Fibroblast of skin of back (primary cell): ENCODE results near the gene TPD52L1.
"Not testable (repeated sequence)": the region's sequence is repeated elsewhere in the genome, so short reads cannot be mapped to it uniquely, and the experiment has no call there.

Experiments
- DNase-seq: peaks from one replicate; pipeline ENCODE4 v3.0.0-alpha.2; 2013

Gene TPD52L1

DNA sequence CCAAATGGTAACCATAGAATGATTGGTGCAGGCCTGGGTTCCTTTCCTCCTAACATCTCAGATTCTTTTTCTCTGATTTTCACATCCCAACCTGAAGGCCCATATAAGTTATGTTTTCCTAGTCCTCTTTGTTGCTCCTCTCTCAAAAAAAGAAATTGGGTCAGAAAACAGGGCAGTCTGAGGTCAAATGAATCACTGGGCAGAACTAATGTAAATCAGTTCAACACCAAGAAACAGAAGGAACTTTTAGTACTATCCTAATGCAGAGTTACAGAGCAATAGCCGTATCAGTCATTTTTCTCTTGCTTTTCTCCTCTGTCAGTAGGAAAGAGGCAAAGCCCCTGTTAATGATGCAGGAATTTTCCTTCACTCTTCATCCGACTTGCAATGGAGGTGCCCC, 11.0 kb upstream of the TPD52L1 start:
- no peak for DNase-seq

DNA sequence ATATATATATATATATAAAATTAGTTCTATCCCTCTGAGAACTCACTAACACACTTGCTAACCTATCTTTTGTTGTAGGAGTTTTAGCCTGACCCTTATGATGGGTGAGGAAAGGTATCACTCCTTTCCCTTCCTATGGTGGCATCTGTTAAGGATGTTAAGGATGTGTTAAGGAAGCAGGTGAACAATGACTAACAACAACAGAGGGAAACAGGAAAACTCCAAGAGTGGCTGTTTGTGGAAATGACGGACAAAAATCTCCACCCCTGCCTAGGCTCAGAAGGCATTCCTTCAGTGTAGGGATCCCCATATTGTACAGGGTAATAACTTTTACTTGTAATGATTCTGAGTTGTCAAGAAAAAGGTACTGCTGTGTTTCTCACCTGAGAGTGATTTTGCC, 8.8 kb upstream of the TPD52L1 start:
- DNase-seq = no peak

DNA sequence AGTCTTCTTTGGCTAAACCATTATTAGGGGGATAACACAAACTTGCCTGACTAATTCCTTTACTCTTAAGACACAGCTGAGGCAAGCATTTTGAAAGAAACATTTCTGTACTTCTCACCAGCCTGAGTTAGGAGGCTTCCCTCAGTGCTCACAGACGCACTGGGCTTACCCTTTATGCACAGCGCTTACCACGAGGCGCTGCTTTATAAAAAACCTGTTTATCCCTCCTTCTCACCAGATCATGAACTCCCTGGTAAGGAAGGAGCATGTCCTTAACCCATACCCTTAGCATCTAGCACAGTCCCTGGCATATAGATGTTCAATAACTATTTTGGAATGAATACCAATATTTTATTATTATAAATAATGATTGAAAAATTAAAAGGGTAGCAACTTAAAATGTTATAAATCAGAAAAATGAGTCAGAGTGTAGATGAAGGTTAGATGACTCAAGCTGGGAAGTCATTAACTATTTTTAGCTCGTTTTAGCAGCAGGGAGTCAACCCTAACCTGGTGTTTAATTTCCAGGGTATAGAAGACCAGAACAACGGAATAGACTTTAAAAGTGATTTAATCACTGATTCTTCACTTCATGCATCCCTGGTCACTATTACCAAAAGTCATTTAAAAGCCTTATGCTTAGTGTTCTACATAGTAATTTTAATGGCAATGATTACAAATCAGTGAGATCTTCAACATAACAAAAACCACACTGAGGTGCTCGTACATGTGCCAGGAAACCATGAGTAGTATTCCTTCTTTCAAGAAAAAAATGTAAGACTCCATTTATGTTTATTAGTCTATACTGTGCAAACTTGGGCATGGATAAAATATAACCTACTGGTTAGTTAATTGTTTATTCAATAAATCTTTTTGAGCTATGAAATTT, 4.1 kb upstream of the TPD52L1 start:
- peak; percentile 73 for DNase-seq

DNA sequence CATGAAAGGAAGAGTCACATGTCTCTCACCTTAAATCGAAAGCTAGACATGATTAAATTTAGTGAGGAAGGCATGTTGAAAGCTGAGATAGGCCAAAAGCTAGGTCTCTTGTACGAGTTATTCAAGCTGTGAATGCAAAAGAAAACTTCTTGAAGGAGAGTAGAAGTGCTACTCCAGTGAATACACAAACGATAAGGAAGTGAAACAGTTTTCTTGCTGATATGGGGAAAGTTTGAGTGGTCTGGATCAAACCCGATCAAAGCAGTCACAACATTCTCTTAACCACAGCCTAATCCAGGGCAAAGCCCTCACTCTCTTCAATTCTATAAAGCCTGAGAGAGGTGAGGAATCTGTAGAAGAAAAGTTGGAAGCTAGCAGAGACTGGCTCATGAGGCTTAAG, 1.9 kb upstream of the TPD52L1 start:
- DNase-seq = no peak

DNA sequence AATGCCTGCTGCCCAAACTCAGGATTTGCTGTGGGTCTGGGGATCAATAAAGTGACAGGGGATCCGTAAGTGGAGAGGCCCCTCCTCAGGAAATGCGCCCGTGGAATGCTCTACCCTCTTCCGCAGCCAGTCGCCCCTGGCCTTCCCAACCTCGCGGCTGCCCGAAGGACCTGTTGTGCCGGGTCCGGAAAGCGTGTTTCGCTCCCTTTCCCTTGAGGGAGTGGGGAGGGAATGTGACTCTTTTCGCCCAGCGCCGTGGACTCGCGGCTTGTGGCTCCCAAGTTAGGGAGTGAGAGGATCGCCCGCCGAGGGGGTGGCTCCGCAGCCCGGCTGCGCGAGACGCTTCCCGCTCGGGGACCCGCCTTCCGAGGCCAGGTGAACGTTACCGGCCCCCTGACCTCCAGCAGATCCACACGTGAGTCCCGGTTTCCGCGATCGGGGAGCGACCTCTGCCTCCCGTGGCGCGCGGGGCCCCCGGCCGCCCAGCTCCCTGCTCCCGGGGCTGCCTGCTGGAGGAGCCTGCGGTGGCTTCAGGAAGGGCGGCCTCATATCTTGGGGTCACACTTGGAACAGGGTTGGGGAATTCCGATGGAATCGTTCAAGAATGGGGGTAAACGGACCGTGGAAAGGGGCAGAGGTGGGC, 666 bp downstream of the TPD52L1 start:
- DNase-seq = peak; percentile 31

DNA sequence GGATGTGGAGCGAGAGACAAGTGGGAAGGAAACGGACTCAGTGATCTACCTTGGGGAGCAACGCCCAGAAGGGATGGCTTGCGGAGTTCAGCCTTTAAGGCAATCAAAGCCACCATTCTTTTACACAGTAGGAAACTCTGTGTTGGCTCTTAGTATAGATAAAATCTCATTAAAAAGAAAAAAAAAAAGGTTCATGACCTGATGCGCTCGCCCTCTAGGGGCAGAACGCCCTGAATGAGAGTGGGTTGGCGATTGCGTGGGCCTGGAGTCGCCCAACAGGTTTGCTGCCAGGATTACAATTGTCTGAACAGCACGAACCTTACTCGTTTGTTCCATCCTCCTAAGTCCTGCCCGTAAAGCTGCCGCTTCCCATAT, 1.2 kb downstream of the TPD52L1 start:
- DNase-seq = peak; percentile 29

DNA sequence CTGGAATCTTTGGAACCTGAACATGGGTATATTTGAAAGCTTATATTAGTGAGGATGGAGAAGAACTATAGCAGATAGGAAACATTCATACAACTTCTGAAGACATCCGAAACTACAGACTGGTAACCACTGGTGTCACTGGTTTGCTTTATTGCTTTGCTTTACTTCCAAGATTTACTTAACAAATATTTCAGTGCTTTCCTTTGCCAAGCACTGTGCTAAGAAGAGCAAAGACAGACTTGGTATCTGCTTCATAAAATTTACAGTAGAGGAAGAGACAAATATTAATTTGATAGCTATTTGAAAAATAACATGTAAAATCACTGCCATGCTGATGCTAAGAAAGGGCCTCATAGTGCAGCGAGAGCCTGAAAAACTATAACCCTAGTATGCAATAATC, 1.8 kb downstream of the TPD52L1 start:
- no peak for DNase-seq

DNA sequence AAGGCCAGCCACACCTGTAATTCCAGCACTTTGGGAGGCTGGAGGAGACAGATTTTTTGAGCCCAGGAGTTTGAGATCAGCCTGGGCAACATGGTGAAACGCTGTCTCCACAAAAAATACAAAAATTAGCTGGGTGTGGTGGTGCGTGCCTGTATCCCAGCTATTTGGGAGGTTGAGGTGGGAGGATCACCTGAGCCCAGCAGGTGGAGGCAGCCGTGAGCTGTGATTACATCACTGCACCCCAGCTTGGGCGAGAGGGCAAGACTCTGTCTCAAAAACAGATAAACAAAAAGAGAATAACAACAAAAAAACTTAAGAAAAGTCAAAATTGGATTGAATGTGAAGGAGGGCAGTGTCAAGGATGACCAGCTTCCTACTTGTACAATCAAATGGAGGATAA, 2.9 kb downstream of the TPD52L1 start:
- DNase-seq = no peak

DNA sequence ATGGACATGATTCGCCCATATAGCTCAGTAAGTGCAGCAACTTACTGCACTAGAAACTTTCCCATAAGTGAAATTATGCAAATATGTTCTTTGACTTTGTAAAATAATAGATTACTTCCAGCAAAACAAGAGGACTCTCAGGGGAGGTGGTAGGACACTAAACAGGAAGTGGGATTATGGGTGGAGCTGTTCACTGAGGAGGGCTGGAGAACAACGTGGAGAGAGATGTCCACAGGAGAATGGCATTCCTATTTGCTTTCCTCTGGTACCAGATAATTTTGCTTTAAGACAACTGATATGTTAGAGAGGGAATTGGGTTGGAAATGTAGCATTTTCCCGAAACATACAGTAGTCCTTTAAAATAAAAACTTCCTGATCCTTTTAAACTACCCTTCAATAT, 3.7 kb downstream of the TPD52L1 start:
- DNase-seq = peak; percentile 37

DNA sequence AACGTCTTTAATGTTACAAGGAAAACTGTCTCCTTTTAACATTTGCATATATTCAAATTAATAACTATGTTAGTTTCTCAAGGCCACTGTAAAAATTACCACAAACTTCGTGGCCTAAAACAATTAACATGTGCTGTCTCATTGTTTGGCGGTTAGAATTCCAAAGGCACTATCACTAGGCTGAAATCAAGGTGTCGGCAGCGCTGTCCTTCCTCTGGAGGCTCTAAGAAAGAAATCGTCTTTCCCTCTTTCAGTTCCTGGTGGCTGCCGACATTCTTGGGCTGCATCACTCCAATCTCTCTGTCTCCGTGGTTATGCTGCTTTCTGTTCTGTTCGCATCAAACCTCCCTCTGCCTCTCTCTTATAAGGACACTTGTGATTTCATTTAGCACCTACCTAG, 4.2 kb downstream of the TPD52L1 start:
- no peak for DNase-seq

DNA sequence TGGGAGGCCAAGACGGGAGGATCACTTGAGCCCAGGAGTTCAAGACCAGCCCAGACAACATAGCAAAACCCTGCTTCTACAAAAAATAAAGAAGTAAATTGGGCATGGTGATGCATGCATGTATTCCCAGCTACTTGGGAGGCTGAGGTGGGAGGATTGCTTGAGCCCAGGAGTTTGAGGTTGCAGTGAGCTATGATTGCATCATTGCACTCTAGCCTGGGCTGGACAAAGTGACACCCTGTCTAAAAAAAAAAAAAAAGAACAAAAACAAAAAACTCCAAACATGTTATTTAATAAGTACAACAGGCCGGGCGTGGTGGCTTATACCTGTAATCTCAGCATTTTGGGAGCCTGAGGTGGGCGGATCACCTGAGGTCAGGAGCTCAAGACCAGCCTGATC, 9.8 kb downstream of the TPD52L1 start:
- DNase-seq = not testable (repeated sequence)

DNA sequence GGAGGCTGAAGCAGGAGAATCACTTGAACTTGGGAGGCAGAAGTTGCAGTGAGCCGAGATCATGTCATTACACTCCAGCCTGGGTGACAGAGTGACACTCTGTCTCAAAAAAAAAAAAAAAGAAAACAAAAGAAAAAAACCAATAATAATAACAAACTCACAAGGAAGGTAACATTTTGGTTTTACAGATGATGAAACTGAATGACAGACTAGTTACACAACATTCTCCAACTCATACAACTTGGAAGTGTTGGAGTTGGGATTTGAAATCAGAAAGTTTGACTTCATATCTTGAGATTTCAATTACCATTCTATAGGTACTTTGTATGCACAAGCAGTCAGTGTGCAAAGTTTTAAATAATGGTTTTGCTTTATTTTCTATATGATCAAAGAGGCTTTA, 10.2 kb downstream of the TPD52L1 start:
- no peak for DNase-seq

DNA sequence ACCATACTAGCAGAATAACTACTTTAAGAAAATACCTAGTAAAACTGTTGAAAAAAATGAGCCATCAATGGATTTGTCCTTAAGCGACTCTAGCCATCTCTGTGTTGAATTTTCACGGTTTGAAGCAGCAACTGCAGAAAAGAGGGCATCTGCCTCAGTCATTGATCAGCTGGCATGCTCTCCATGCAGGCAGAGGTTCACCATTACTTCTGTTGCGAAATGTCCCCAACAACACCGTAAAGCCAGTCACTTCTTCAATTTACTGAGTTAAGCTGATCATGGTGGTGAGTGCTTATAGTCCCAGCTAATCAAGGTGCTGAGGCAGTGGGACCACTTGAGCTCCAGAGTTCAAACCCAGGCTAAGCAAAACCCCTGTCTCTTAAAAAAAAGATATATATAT, 11.1 kb downstream of the TPD52L1 start:
- no peak for DNase-seq

DNA sequence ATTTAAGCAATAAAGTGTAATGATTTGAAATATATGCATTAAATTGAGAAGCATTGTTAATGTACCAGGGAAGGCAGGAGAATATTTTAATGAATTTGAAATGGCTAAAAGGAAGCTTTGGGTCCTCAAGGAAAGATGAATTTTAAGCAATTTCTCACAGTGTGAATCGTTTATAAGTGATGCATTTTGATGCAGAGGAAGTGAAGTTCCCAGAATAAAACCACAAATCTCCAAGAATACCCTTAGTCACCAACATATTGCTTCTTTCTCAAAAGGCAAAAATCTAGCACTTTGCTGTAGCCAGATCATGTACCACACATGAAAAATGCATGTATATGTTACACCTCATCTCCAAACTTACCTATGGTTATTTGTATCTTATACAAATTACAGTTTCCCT, 11.7 kb downstream of the TPD52L1 start:
- peak; percentile 71 for DNase-seq

DNA sequence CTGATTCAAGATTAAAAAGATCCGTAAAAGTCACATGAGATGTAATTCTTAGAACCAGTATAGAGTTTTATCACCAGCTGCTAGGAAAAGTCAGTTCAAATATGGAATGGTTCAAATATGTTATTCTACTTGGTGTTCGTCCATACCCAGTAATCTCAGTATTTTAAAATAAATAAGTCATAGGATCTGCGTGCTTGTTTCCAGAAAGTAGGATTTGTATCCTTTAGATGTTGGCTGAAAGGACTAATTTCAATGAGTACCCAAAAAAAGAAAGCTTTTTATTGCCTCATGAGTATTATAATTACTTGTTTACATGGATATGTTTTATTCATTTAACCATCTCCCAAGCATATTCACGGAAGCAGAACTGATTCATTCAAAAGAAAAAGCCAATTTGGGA, 12.2 kb downstream of the TPD52L1 start:
- DNase-seq = no peak

DNA sequence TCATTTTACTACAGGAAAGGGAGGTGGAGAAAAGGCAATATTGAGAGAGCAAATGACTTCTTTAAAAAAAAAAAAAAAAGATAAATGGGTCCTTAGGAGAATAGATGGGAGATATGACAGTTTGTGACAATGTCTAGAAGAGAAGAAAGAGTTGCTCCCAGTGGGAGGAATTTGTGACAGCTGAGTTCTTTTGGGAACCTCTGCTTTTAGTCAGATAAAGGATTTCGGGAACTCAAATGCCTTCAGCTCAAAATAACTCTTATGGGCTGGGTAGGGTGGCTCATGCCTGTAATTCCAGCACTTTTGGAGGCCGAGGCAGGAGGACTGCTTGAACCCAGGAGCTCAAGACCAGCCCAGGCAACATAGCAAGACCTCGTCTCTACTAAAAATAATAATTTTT, 13.1 kb downstream of the TPD52L1 start:
- no peak for DNase-seq

DNA sequence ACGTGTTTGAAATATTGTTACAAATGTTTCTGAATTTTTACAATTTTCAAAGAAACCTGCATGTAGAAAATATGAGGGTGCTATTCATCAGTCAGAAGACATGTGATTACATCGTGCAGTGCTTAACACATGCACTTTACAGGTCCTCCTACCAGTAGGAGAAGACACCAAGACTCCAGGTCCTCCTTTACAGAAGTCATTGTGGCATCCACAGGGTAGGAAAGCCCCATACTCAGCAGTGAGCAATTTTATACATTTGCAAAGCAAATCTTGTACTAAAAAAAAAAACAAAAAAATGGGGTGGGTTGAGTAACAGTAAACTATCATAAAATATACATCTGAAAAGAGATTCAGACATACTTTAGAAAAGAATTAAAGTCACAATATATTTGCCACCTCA, 14.0 kb downstream of the TPD52L1 start:
- no peak for DNase-seq

DNA sequence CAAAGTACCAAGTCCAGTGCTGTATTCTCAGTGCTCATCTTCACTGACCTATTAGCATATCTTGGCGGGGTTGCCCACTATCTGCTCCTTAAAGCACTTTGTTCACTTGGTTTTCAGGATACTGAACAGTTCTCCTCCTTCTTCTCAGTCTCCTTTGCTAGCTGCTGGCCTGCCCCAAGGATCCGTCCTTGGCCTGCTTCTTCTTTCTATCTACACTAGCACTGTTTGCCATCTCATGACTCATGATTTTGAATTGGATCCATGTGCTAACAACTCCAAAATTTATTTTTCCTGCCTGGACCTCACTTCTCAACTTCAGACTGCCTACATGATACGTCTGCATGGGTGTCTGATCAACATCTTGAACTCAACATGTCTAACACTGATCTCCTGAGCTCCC, 15.5 kb downstream of the TPD52L1 start:
- peak; percentile 47 for DNase-seq

DNA sequence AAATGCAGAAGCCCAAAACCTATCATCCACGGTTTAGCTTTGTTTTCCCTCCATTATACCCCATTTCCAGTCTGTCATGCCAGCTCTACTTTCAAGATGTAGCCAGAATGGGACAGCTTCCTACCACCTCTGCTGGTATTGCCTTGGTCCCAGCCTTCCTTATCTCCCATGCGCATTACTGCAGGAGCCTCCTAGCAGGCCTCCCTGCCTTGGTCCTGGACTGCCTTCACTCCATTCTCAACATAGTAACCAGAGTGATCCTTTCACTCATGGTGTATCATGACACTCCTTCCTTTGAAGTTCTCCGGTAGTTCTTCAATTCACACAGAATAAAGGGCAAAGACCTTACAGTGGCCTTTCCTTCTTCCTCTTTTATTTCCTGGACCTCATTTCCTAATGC, 15.9 kb downstream of the TPD52L1 start:
- no peak for DNase-seq

DNA sequence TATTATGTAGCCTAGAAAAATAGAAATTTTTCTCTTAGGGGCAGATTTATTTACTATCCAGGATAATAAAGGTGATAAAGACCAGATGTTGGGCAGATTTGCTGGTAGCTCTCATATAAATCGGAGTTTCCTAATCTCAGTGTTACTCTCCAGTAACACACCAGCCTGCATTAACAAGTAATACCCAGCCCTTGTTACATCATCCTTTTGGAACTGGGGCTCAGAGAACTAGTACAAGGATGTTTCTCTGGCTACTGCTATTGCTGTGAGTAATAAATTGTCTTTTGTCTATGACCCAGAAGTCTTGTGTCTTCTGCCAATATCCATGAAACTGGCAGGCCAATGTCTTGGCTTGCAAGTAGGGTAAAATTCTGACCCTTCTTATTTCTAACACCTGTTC, 16.8 kb downstream of the TPD52L1 start:
- DNase-seq = peak; percentile 74

DNA sequence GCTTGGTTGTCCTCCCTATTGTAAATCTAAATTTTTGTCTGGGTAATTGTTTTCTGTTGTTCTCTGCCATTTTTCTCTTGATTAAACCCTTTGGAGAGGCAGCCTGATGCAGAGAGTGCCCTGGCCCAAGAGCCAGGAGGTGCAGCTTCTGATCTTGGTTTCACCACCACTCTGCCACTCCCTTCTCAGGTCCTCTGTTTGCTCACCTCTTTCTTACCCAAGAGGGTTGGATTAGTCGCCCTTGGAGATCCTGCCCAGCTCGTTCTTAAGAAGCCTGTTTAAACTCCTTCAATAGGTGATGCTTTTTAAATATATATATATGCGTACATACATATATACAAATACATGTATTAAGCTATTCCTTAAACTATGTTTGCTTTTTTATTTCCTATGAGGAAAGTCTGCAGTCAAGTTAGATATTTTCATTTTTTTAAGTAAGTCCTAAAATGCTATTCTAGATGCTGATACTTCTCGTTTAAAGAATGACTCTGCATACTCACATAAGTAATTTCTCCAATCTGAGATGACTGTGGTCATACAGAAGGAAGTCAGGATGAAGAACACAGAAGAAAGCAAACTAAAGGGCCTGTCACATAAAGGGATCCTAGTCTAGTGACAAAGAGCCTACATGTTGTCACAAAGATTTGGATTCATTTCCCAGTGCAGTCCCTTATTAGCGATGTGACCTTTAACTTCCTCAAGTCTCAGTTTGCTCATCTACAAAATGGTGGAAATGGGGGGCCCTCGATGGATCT, 19.9 kb downstream of the TPD52L1 start:
- no peak for DNase-seq

DNA sequence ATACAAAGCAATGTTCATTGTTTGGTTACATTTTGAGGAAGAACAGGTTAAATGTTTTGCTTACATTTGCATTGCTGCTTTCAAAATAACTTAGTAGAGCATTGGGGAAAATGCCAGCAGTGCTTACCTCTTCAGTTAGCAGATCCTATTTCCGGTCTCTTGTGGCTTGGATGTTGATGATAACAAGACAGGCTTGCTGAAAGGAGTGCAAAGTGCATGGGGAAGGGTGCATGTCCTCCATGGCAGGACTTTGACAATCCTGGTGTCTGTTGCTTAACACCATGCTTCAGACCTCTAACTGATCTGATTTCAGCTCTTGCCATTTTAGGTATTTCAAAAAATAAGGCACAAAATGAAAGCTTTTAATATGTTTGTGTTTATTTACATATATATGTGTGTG, 21.1 kb downstream of the TPD52L1 start:
- no peak for DNase-seq

DNA sequence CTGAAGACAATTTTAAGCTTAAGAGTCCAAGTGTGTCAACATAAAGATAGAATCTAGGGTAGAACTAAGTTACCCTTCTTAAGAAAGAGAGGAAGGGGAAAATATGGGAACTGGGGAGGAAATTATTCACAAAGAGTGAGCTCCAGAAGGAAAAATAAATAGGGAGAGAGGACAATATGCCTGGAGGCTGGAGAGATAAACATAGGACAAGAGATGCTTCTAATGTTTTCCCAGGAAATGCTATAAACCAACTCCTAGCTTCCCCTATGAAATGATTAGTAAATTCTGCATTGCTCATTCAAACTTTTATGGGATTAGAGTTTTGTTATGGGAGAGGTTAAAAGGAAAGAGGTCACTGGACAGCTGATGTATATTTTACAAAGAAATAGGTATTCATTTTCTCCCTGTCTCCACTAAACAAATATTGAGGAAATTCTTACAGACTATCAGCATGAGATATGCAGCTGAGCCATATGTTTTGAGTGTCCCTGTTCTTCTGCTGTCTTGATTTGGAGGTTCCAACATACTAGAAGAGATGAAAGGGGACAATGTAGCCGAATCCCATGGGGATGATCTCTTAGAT, 22.0 kb downstream of the TPD52L1 start:
- no peak for DNase-seq
